IMR-90 (cell line): ENCODE data around the gene GPR171. TPM values are rescaled to one million over a fixed set of nuclear protein-coding genes. Genes with fewer than 3 reads are reported as not detected.
A peak's percentile ranks its signal among the peaks of the same experiment; 100 is the strongest.

ENCODE experiments used
- ATAC-seq: fragments of 200-7000 bp; cut with Tn5 transposase; 2 replicates; pipeline ENCODE4 v1.9.1; 2020; ENCODE audit warnings: low read depth, mild to moderate bottlenecking, moderate library complexity
- BruUV-seq: library from RNA; stranded (reverse); fragments of 400-500 nt; replicated peaks from 2 replicates; lab custom pipeline; 2021; lab: Mats Ljungman, UMichigan
- CTCF ChIA-PET: fragments of 300-600 bp; formaldehyde crosslinking; extraction: SDS; loops from one replicate; lab custom pipeline; 2021; ENCODE audit warnings: antibody characterized with exemption; lab: Yijun Ruan, JAX
- POLR2A ChIA-PET: fragments of 300-600 bp; sonication (Branson Sonifier 250); formaldehyde crosslinking; loops from one replicate; lab custom pipeline; 2022; ENCODE audit warnings: antibody characterized with exemption; ENCODE audit not compliant: unreplicated experiment; lab: Charles Lee
- DNase-seq: peaks from one replicate; pipeline ENCODE4 v3.0.0; 2013
- H2AFZ ChIP-seq: replicated peaks from 2 replicates; pipeline ENCODE3; 2013; ENCODE audit warnings: low read length, mild to moderate bottlenecking; ENCODE audit not compliant: poor library complexity
- H2AK5ac ChIP-seq: 2 replicates; pipeline ENCODE4 v1.6.1; 2013; ENCODE audit warnings: low read depth, low read length, inconsistent platforms
- H2AK9ac ChIP-seq: replicated peaks from 2 replicates; pipeline ENCODE3; 2013; ENCODE audit warnings: mild to moderate bottlenecking, low read depth, low read length, moderate library complexity; ENCODE audit not compliant: poor library complexity
- H2BK120ac ChIP-seq: 2 replicates; pipeline ENCODE4 v1.6.1; 2013; ENCODE audit warnings: low read depth, low read length, inconsistent platforms
- H2BK15ac ChIP-seq: 3 replicates; pipeline ENCODE4 v1.6.1; 2013; ENCODE audit warnings: low read depth, low read length, inconsistent platforms
- H2BK20ac ChIP-seq: 2 replicates; pipeline ENCODE4 v1.6.1; 2013; ENCODE audit warnings: low read depth, mild to moderate bottlenecking, inconsistent platforms, low read length, moderate library complexity
- H2BK5ac ChIP-seq: 2 replicates; pipeline ENCODE4 v1.6.1; 2013; ENCODE audit warnings: mild to moderate bottlenecking, low read depth, low read length, inconsistent platforms; ENCODE audit not compliant: poor library complexity, severe bottlenecking
- H3K14ac ChIP-seq: replicated peaks from 2 replicates; pipeline ENCODE4 v1.6.1; 2013; ENCODE audit warnings: low read depth, low read length, inconsistent platforms
- H3K18ac ChIP-seq: 2 replicates; pipeline ENCODE4 v1.6.1; 2013; ENCODE audit warnings: low read depth, low read length, control low read depth
- H3K23ac ChIP-seq: 2 replicates; pipeline ENCODE4 v1.6.1; 2013; ENCODE audit warnings: low read depth, low read length, inconsistent platforms
- H3K27ac ChIP-seq: 2 replicates; pipeline ENCODE4 v1.5.1; 2013; ENCODE audit warnings: mild to moderate bottlenecking, control low read depth, low read length; ENCODE audit not compliant: insufficient read depth
- H3K27me3 ChIP-seq: 2 replicates; pipeline ENCODE4 v1.6.1; 2013; ENCODE audit warnings: low read length; ENCODE audit not compliant: control insufficient read depth, insufficient read depth
- H3K36me3 ChIP-seq: 2 replicates; pipeline ENCODE4 v1.6.1; 2013; ENCODE audit warnings: low read length, mixed read lengths; ENCODE audit not compliant: control insufficient read depth, insufficient read depth
- H3K4ac ChIP-seq: 2 replicates; pipeline ENCODE4 v1.6.1; 2013; ENCODE audit warnings: low read depth, low read length, inconsistent platforms
- H3K4me1 ChIP-seq: 2 replicates; pipeline ENCODE4 v1.6.1; 2013; ENCODE audit warnings: low read length, mixed read lengths; ENCODE audit not compliant: control insufficient read depth, insufficient read depth
- H3K4me2 ChIP-seq: 2 replicates; pipeline ENCODE4 v1.6.1; 2013; ENCODE audit warnings: low read depth, mild to moderate bottlenecking, control low read depth, low read length, moderate library complexity
- H3K4me3 ChIP-seq: 2 replicates; pipeline ENCODE4 v1.5.1; 2013; ENCODE audit warnings: low read depth, mild to moderate bottlenecking, control low read depth, low read length, moderate library complexity; ENCODE audit not compliant: insufficient read depth
- H3K56ac ChIP-seq: 2 replicates; pipeline ENCODE4 v1.6.1; 2013; ENCODE audit warnings: low read length, inconsistent platforms; ENCODE audit not compliant: insufficient read depth; ENCODE audit errors: extremely low read depth
- H3K79me1 ChIP-seq, 2 experiments: 2 replicates each; pipeline ENCODE4 v1.6.1; 2013; ENCODE audit warnings: low read length in 2 of 2, inconsistent platforms in 1 of 2, low read depth in 1 of 2
- H3K9ac ChIP-seq: 2 replicates; pipeline ENCODE4 v1.6.1; 2013; ENCODE audit warnings: low read depth, low read length, control low read depth
- H3K9me1 ChIP-seq: 2 replicates; pipeline ENCODE4 v1.6.1; 2013; ENCODE audit warnings: low read length, inconsistent platforms; ENCODE audit not compliant: insufficient read depth
- H3K9me3 ChIP-seq: 2 replicates; pipeline ENCODE4 v1.6.1; 2013; ENCODE audit warnings: low read length; ENCODE audit not compliant: control insufficient read depth, insufficient read depth
- H4K20me1 ChIP-seq: 2 replicates; pipeline ENCODE4 v1.6.1; 2013; ENCODE audit warnings: low read length, inconsistent platforms; ENCODE audit not compliant: insufficient read depth
- H4K5ac ChIP-seq: 2 replicates; pipeline ENCODE4 v1.6.1; 2013; ENCODE audit warnings: mild to moderate bottlenecking, low read depth, low read length, control low read depth
- H4K8ac ChIP-seq, 2 experiments: 2 replicates each; pipeline ENCODE4 v1.6.1; 2013; ENCODE audit warnings: low read depth in 2 of 2, low read length in 2 of 2, control low read depth in 1 of 2, inconsistent platforms in 1 of 2
- H4K91ac ChIP-seq: 2 replicates; pipeline ENCODE4 v1.6.1; 2013; ENCODE audit warnings: low read depth, low read length, inconsistent platforms; ENCODE audit not compliant: insufficient read depth
- BHLHE40 ChIP-seq: fragments of 150-350 bp; IDR thresholded peaks from 2 replicates; pipeline ENCODE4 v1.6.1; 2016; ENCODE audit warnings: mild to moderate bottlenecking, low read depth, low read length
- CEBPB ChIP-seq: IDR thresholded peaks from 2 replicates; pipeline ENCODE4 v1.6.1; 2012; ENCODE audit warnings: low read depth, low read length, improper control_type of control experiment
- CHD1 ChIP-seq: IDR thresholded peaks from 2 replicates; pipeline ENCODE4 v1.6.1; 2012; ENCODE audit warnings: low read depth, low read length, improper control_type of control experiment
- CTCF ChIP-seq: conservative IDR thresholded peaks from 2 replicates; pipeline ENCODE4 v1.5.1; 2012; ENCODE audit warnings: mild to moderate bottlenecking, low read depth, low read length, improper control_type of control experiment
- ELK1 ChIP-seq: fragments of 150-350 bp; IDR thresholded peaks from 2 replicates; pipeline ENCODE4 v1.6.1; 2016; ENCODE audit warnings: low read depth, mild to moderate bottlenecking, low read length, moderate library complexity, borderline replicate concordance
- FOS ChIP-seq: fragments of 150-350 bp; IDR thresholded peaks from 2 replicates; pipeline ENCODE4 v1.6.1; 2016; ENCODE audit warnings: low read depth, low read length
- MAFK ChIP-seq: IDR thresholded peaks from 2 replicates; pipeline ENCODE4 v1.6.1; 2012; ENCODE audit warnings: low read depth, low read length, improper control_type of control experiment
- MXI1 ChIP-seq: IDR thresholded peaks from 2 replicates; pipeline ENCODE4 v1.6.1; 2012; ENCODE audit warnings: low read depth, mild to moderate bottlenecking, low read length, moderate library complexity, borderline replicate concordance
- NFE2L2 ChIP-seq: fragments of 150-350 bp; IDR thresholded peaks from 2 replicates; pipeline ENCODE4 v1.6.1; 2016; ENCODE audit warnings: low read depth, mild to moderate bottlenecking, low read length
- POLR2A ChIP-seq: IDR thresholded peaks from 2 replicates; pipeline ENCODE4 v1.6.1; 2012; ENCODE audit warnings: mild to moderate bottlenecking, low read depth, low read length
- RAD21 ChIP-seq: IDR thresholded peaks from 2 replicates; pipeline ENCODE4 v1.6.1; 2012; ENCODE audit warnings: low read length, improper control_type of control experiment
- RCOR1 ChIP-seq: IDR thresholded peaks from 2 replicates; pipeline ENCODE4 v1.6.1; 2012; ENCODE audit warnings: mild to moderate bottlenecking, low read length, improper control_type of control experiment; ENCODE audit not compliant: insufficient replicate concordance
- RFX5 ChIP-seq: IDR thresholded peaks from 2 replicates; pipeline ENCODE4 v1.8.0; 2012; ENCODE audit warnings: low read depth, mild to moderate bottlenecking, low read length, moderate library complexity
- SMC3 ChIP-seq: fragments of 150-350 bp; IDR thresholded peaks from 2 replicates; pipeline ENCODE4 v1.6.1; 2016; ENCODE audit warnings: low read depth, mild to moderate bottlenecking, antibody characterized with exemption, low read length, moderate library complexity
- USF2 ChIP-seq: fragments of 150-350 bp; IDR thresholded peaks from 2 replicates; pipeline ENCODE4 v1.6.1; 2017; ENCODE audit warnings: mild to moderate bottlenecking, antibody characterized with exemption, low read length, low read depth
- WGBS, 2 experiments: methylation state at CpG; one replicate each; pipeline versions ENCODE4 v1.1.5 to v1.1.7; 2013; ENCODE audit warnings: missing lambda C conversion rate in 2 of 2; ENCODE audit not compliant: insufficient read length in 1 of 2; ENCODE audit errors: extremely low coverage in 2 of 2; 5-methylcytosine and 5-hydroxymethylcytosine counted together
- dilution Hi-C: fragments of 300-500 bp; cut with HindIII; formaldehyde crosslinking; loops from one replicate; pipeline ENCODE4 v1.14.3; 2018; ENCODE audit warnings: low sequenced_read_pairs; ENCODE audit not compliant: unreplicated experiment
- in situ Hi-C: fragments of 300-500 bp; cut with MboI; formaldehyde crosslinking; loops from 3 replicates; pipeline ENCODE4 v1.14.3; 2019; ENCODE audit warnings: low sequenced_read_pairs, inconsistent platforms, mixed read lengths
- intact Hi-C: fragments of 100-400 bp; cut with micrococcal nuclease; formaldehyde crosslinking; loops from 2 replicates; pipeline ENCODE4 v1.10.0; 2022
- polyA plus RNA-seq, 3 experiments: library from polyadenylated mRNA; depleted of rRNA; stranded (reverse); fragments of >200 nt; gene quantifications; 2 replicates each; pipeline ENCODE4 v1.2.3, GENCODE V29; 2012; ENCODE audit warnings: low replicate concordance in 1 of 3
- total RNA-seq: library from RNA; depleted of rRNA; stranded (reverse); fragments of >200 nt; gene quantifications from 2 replicates; pipeline ENCODE4 v1.2.3, GENCODE V29; 2012

The GPR171 gene
- total and polyA plus RNA-seq, 2 of the 4 experiments (the other 2 are of a cell fraction) = not detected

- in situ Hi-C loops = no loop called here
- intact Hi-C loops = no loop called here
- Histone ChIP-seq H3K14ac (no peak overlapping the region), H4K91ac (no peak overlapping the region), H2BK15ac (no peak overlapping the region; the same call in 2 of the 3 replicates), H3K36me3 (no peaks in the 10 kb centered on the region), H2AFZ (no peak overlapping the region), H3K4ac (no peak overlapping the region), H3K27ac (no peak overlapping the region), H2AK5ac (peak overlapping the region; percentile 58; the same call in 1 of the 2 replicates), H3K9me3 (no peaks in the 10 kb centered on the region), H2BK20ac (no peak overlapping the region), H2BK120ac (no peak overlapping the region), H3K56ac (no peak overlapping the region), H3K18ac (no peak overlapping the region), H4K5ac (no peak overlapping the region), H3K27me3 (no peaks in the 10 kb centered on the region), H2AK9ac (no peak overlapping the region), H4K20me1 (no peaks in the 10 kb centered on the region), H3K79me1 (no peaks in the 10 kb centered on the region), H3K9me1 (no peaks in the 10 kb centered on the region), H4K8ac (no peak overlapping the region), H3K4me2 (no peak overlapping the region), H3K4me1 (peaks cover 9% of the 10 kb centered on the region), H3K9ac (no peak overlapping the region), H3K4me3 (no peak overlapping the region), H3K23ac (no peak overlapping the region), H2BK5ac (no peak overlapping the region)
- WGBS, 2 experiments = no CpG with 5 or more reads among the region's 4 CpGs
- ATAC-seq (no peak), DNase-seq (no peak)
- TF ChIP-seq BHLHE40 (no peak), NFE2L2 (no peak), FOS (no peak), CEBPB (no peak), SMC3 (no peak), ELK1 (no peak), RCOR1 (no peak), RAD21 (no peak), MAFK (no peak), USF2 (no peak), CTCF (no peak), CHD1 (no peak), POLR2A (no peak), MXI1 (no peak), RFX5 (no peak)
- POLR2A ChIA-PET = no interaction called here
- dilution Hi-C loops = no loop called here
- CTCF ChIA-PET = interaction anchor here (0.9 to 1.0 kb wide), 2 partner anchors 46 to 49 kb away, joined by 3 to 4 read pairs; partner anchors contain the start of gene P2RY14
- BruUV-seq = no TSS peak
Measured at GRCh38 chr3:151232991-151233390, 30.0 kb upstream of the GPR171 start.
